GM12878 (cell line): ENCODE data around the gene ZFPM1. TPM values are rescaled to one million over a fixed set of nuclear protein-coding genes. Genes with fewer than 3 reads are reported as not detected.

Source experiments
- ATAC-seq: fragments of 200-7000 bp; cut with Tn5 transposase; 3 replicates; pipeline ENCODE4 v1.9.1; 2020; ENCODE audit warnings: mild to moderate bottlenecking, moderate library complexity
- BruUV-seq: library from RNA; stranded (reverse); fragments of 400-500 nt; replicated peaks from 2 replicates; lab custom pipeline; 2021; lab: Mats Ljungman, UMichigan
- CTCF ChIA-PET: fragments of 300-600 bp; sonication (Branson Sonifier 250); formaldehyde crosslinking; extraction: SDS; loops from one replicate; lab custom pipeline; 2021; ENCODE audit warnings: inconsistent platforms; lab: Yijun Ruan, JAX
- POLR2A ChIA-PET: fragments of 350-600 bp; formaldehyde crosslinking; extraction: SDS; loops from one replicate; lab custom pipeline; 2021; ENCODE audit warnings: inconsistent platforms; lab: Charles Lee
- RAD21 ChIA-PET: fragments of 300-600 bp; sonication (Branson Sonifier 250); formaldehyde crosslinking; loops from one replicate; lab custom pipeline; 2023; ENCODE audit warnings: antibody characterized with exemption; ENCODE audit not compliant: unreplicated experiment; lab: Charles Lee
- SMC1A ChIA-PET: fragments of 300-600 bp; sonication (Branson Sonifier 250); formaldehyde crosslinking; loops from one replicate; lab custom pipeline; 2023; ENCODE audit not compliant: unreplicated experiment, uncharacterized antibody; lab: Charles Lee
- DNase-seq: peaks from one replicate; pipeline ENCODE4 v3.0.0-alpha.2; 2011; ENCODE audit warnings: low read depth, low spot score
- FAIRE-seq: peaks from 3 replicates; lab custom pipeline; 2011; peaks lifted over from hg19 to GRCh38; lab: Jason Lieb, UNC
- H2AFZ ChIP-seq: 2 replicates; pipeline ENCODE4 v1.6.0; 2011; ENCODE audit warnings: low read depth, low read length, control low read depth; ENCODE audit not compliant: control insufficient read depth
- H3K27ac ChIP-seq: 2 replicates; pipeline ENCODE4 v1.5.1; 2011; ENCODE audit warnings: control low read depth; ENCODE audit not compliant: control insufficient read depth, insufficient read depth
- H3K27me3 ChIP-seq, 2 experiments: replicated peaks in 1 of 2; 2 replicates each; pipeline versions ENCODE4 v1.6.0 to v1.6.1; 2011; ENCODE audit warnings: low read length in 1 of 2; ENCODE audit not compliant: control insufficient read depth in 2 of 2, insufficient read depth in 2 of 2
- H3K36me3 ChIP-seq, 2 experiments: 2 replicates each; pipeline ENCODE4 v1.5.1; 2011; ENCODE audit warnings: low read length in 1 of 2; ENCODE audit not compliant: control insufficient read depth in 2 of 2, insufficient read depth in 2 of 2
- H3K4me1 ChIP-seq: 2 replicates; pipeline ENCODE4 v1.6.1; 2011; ENCODE audit warnings: mild to moderate bottlenecking, low read length, moderate library complexity, mixed read lengths; ENCODE audit not compliant: control insufficient read depth, insufficient read depth
- H3K4me2 ChIP-seq: 2 replicates; pipeline ENCODE4 v1.6.0; 2011; ENCODE audit warnings: control low read depth; ENCODE audit not compliant: control insufficient read depth, insufficient read depth
- H3K4me3 ChIP-seq: fragments of 200-600 bp; sonication (generic); 2 replicates; pipeline ENCODE4 v1.5.1; 2016
- H3K79me2 ChIP-seq: 2 replicates; pipeline ENCODE4 v1.6.0; 2011; ENCODE audit warnings: low read length; ENCODE audit not compliant: control insufficient read depth, insufficient read depth
- H3K9ac ChIP-seq: 2 replicates; pipeline ENCODE4 v1.8.0; 2011; ENCODE audit warnings: low read length, control low read depth, mixed read lengths; ENCODE audit not compliant: control insufficient read depth, insufficient read depth
- H3K9me3 ChIP-seq: replicated peaks from 3 replicates; pipeline ENCODE4 v1.5.1; 2011; ENCODE audit warnings: mild to moderate bottlenecking, low read length; ENCODE audit not compliant: control insufficient read depth, insufficient read depth
- H4K20me1 ChIP-seq: 2 replicates; pipeline ENCODE4 v1.6.0; 2011; ENCODE audit not compliant: control insufficient read depth, insufficient read depth
- ATF7 ChIP-seq: fragments of 450-650 bp; IDR thresholded peaks from 2 replicates; pipeline ENCODE4 v1.6.1; 2016; ENCODE audit warnings: low read depth, mild to moderate bottlenecking
- BACH1 ChIP-seq: fragments of 450-650 bp; IDR thresholded peaks from 2 replicates; pipeline ENCODE4 v1.6.1; 2017; ENCODE audit warnings: mild to moderate bottlenecking, borderline replicate concordance
- BHLHE40 ChIP-seq, 2 experiments: fragments of 450-650 bp in 1 of 2; IDR thresholded peaks; 2 replicates each; pipeline ENCODE4 v1.6.1; 2011 to 2017; ENCODE audit warnings: low read depth in 2 of 2, borderline replicate concordance in 1 of 2, improper control_type of control experiment in 1 of 2, low read length in 1 of 2, mild to moderate bottlenecking in 1 of 2
- CBFB ChIP-seq: IDR thresholded peaks from 2 replicates; pipeline ENCODE4 v1.6.1; 2016; ENCODE audit warnings: antibody characterized with exemption, low read depth
- CEBPZ ChIP-seq: fragments of 150-350 bp; IDR thresholded peaks from 2 replicates; pipeline ENCODE4 v1.6.1; 2016; ENCODE audit warnings: low read depth, low read length
- HDAC2 ChIP-seq: fragments of 200-600 bp; sonication (generic); IDR thresholded peaks from 2 replicates; pipeline ENCODE4 v1.6.1; 2017
- MTA3 ChIP-seq: IDR thresholded peaks from 2 replicates; pipeline ENCODE4 v1.6.1; 2012; ENCODE audit warnings: low read length, inconsistent platforms, borderline replicate concordance
- RUNX3 ChIP-seq: IDR thresholded peaks from 2 replicates; pipeline ENCODE4 v1.6.1; 2012; ENCODE audit warnings: low read length, inconsistent platforms
- SMAD5 ChIP-seq: IDR thresholded peaks from 2 replicates; pipeline ENCODE4 v1.6.1; 2016; ENCODE audit warnings: antibody characterized with exemption, low read depth
- TCF12 ChIP-seq: IDR thresholded peaks from 2 replicates; pipeline ENCODE4 v1.6.1; 2011; ENCODE audit warnings: low read depth, mild to moderate bottlenecking, low read length
- ZBTB11 ChIP-seq: fragments of 450-650 bp; formaldehyde crosslinking; IDR thresholded peaks from 2 replicates; pipeline ENCODE4 v1.5.0; 2022; ENCODE audit warnings: mild to moderate bottlenecking, missing genetic modification characterization
- ZNF384 ChIP-seq: IDR thresholded peaks from 2 replicates; pipeline ENCODE4 v1.6.1; 2012; ENCODE audit warnings: low read depth, mild to moderate bottlenecking, low read length, improper control_type of control experiment, borderline replicate concordance
- WGBS: methylation state at CpG from one replicate; pipeline ENCODE4 v1.1.6; 2016; ENCODE audit warnings: low lambda C conversion rate; ENCODE audit not compliant: insufficient replicate concordance, insufficient coverage; ENCODE audit errors: missing lambda C conversion rate; 5-methylcytosine and 5-hydroxymethylcytosine counted together
- in situ Hi-C: fragments of 300-500 bp; cut with MboI; formaldehyde crosslinking; loops from 9 replicates; pipeline ENCODE4 v1.14.3; 2018; ENCODE audit warnings: mixed read lengths
- intact Hi-C: fragments of 100-400 bp; cut with micrococcal nuclease; formaldehyde crosslinking; loops from one replicate; pipeline ENCODE4 v1.14.2; 2022; ENCODE audit not compliant: unreplicated experiment
- polyA plus RNA-seq, 11 experiments: library from polyadenylated mRNA; depleted of rRNA in 4 of 11; unstranded in 6 of 11; stranded (reverse) in 5 of 11; fragments of >200 nt; fragmentation: Nextera tagmentation in 4 of 11; fragmentation: Illumina TruSeq in 1 of 11; extraction: Ambion mirVana in 4 of 11; extraction: Trizol in 1 of 11; gene quantifications; 1 replicate in 1 of 11; 2 replicates in 10 of 11; pipeline versions ENCODE4 v1.2.1 to v1.2.3, GENCODE V29; 2011 to 2016; ENCODE audit warnings: inconsistent platforms in 2 of 11, missing spikeins in 2 of 11, low read depth in 1 of 11
- total RNA-seq, 4 experiments: library from RNA; depleted of rRNA in 3 of 4; stranded (reverse); fragments of >200 nt in 3 of 4; fragmentation: Illumina TruSeq in 1 of 4; extraction: Trizol in 1 of 4; gene quantifications; 2 replicates each; pipeline versions ENCODE4 v1.2.1 to v1.2.3, GENCODE V29; 2013 to 2021
- TF ChIP-seq, protein P1 (sequence below): fragments of 450-650 bp; IDR thresholded peaks from 2 replicates; pipeline ENCODE4 v1.6.1; 2017; ENCODE audit warnings: mild to moderate bottlenecking, moderate library complexity

The ZFPM1 gene
- total and polyA plus RNA-seq, 10 of the 15 experiments (the other 5 are each of a cell fraction or from before 2014, with no cell fraction given) = 0.02 to 5.1 (median 0.30) TPM

- POLR2A ChIA-PET = no interaction called here
- TF ChIP-seq CEBPZ (no peak), HDAC2 (no peak), ZNF384 (no peak), ATF7 (no peak), CBFB (no peak), SMAD5 (no peak), MTA3 (no peak), ZBTB11 (CRISPR knock-in tag) (no peak), BHLHE40 (IDR thresholded peaks at IDR 0.05; ENCODE audit: borderline replicate concordance in 1 of 2, low read depth in 2 of 2, low read length in 1 of 2) (no peak), BACH1 (no peak), TCF12 (no peak), RUNX3 (no peak)
- TF ChIP-seq, protein P1, sequence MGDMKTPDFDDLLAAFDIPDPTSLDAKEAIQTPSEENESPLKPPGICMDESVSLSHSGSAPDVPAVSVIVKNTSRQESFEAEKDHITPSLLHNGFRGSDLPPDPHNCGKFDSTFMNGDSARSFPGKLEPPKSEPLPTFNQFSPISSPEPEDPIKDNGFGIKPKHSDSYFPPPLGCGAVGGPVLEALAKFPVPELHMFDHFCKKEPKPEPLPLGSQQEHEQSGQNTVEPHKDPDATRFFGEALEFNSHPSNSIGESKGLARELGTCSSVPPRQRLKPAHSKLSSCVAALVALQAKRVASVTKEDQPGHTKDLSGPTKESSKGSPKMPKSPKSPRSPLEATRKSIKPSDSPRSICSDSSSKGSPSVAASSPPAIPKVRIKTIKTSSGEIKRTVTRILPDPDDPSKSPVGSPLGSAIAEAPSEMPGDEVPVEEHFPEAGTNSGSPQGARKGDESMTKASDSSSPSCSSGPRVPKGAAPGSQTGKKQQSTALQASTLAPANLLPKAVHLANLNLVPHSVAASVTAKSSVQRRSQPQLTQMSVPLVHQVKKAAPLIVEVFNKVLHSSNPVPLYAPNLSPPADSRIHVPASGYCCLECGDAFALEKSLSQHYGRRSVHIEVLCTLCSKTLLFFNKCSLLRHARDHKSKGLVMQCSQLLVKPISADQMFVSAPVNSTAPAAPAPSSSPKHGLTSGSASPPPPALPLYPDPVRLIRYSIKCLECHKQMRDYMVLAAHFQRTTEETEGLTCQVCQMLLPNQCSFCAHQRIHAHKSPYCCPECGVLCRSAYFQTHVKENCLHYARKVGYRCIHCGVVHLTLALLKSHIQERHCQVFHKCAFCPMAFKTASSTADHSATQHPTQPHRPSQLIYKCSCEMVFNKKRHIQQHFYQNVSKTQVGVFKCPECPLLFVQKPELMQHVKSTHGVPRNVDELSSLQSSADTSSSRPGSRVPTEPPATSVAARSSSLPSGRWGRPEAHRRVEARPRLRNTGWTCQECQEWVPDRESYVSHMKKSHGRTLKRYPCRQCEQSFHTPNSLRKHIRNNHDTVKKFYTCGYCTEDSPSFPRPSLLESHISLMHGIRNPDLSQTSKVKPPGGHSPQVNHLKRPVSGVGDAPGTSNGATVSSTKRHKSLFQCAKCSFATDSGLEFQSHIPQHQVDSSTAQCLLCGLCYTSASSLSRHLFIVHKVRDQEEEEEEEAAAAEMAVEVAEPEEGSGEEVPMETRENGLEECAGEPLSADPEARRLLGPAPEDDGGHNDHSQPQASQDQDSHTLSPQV = no peak
Measured at GRCh38 chr16:88538366-88539060, 85.4 kb downstream of the ZFPM1 start.

More at GRCh38 chr16:88538366-88539060, 85.4 kb downstream of the ZFPM1 start:
- Histone ChIP-seq H3K36me3 (no peaks in the 10 kb centered on the region), H3K4me1 (peaks cover 5% of the 10 kb centered on the region), H3K79me2 (peaks cover 4% of the 10 kb centered on the region; the same call in 1 of the 2 replicates), H4K20me1 (no peaks in the 10 kb centered on the region), H3K9ac (no peak overlapping the region), H3K27ac (no peak overlapping the region), H3K9me3 (peaks cover 11% of the 10 kb centered on the region; the same call in 2 of the 3 replicates), H2AFZ (no peak overlapping the region), H3K27me3 (no peaks in the 10 kb centered on the region; a peak in 1 of 4 replicates), H3K4me3 (no peak overlapping the region), H3K4me2 (no peak overlapping the region)
- intact Hi-C loops = no loop called here
- DNase-seq (no peak), FAIRE-seq (no peak), ATAC-seq (no peak)
- CTCF ChIA-PET = no interaction called here
- 42% methylated on average over 23 of the region's 23 CpGs for WGBS
- in situ Hi-C loops = no loop called here
- RAD21 ChIA-PET = no interaction called here
- SMC1A ChIA-PET = no interaction called here
- BruUV-seq = no TSS peak
